ENCODE data around the gene CATSPERD.

DNA sequence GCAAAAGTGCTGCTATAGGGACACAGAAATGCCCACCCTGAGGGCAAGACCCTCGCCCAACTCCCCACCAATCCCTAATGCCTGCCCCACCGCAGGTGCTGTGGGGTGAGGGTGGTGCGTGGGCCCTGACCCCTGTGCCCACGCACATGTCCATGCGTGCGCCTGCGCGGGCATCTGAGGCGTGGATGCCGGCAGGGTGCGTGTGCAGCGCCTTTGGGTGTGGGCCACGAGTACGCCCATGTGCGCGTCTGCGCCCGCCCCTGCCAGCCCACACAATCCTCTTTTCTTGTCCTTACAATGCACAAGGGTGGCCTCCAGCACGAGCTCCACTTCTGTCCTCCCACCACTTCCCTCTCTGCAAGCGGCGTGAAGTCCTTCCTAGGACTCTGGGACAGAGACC, 104.7 kb downstream of the CATSPERD start:
- TF ChIP-seq, protein P1, sequence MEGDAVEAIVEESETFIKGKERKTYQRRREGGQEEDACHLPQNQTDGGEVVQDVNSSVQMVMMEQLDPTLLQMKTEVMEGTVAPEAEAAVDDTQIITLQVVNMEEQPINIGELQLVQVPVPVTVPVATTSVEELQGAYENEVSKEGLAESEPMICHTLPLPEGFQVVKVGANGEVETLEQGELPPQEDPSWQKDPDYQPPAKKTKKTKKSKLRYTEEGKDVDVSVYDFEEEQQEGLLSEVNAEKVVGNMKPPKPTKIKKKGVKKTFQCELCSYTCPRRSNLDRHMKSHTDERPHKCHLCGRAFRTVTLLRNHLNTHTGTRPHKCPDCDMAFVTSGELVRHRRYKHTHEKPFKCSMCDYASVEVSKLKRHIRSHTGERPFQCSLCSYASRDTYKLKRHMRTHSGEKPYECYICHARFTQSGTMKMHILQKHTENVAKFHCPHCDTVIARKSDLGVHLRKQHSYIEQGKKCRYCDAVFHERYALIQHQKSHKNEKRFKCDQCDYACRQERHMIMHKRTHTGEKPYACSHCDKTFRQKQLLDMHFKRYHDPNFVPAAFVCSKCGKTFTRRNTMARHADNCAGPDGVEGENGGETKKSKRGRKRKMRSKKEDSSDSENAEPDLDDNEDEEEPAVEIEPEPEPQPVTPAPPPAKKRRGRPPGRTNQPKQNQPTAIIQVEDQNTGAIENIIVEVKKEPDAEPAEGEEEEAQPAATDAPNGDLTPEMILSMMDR (IDR thresholded peaks at IDR 0.05; ENCODE audit: low read depth, low read length): no peak
- no peak for TF ChIP-seq POLR2A (IDR thresholded peaks at IDR 0.05; ENCODE audit: extremely low read depth, insufficient read length)
